GDM1 (cell line): ENCODE results near the gene ACADVL.

Experiments used
- DNase-seq: peaks from one replicate; lab custom pipeline; 2025; lab: John Stamatoyannopoulos, UW

Gene ACADVL

DNA sequence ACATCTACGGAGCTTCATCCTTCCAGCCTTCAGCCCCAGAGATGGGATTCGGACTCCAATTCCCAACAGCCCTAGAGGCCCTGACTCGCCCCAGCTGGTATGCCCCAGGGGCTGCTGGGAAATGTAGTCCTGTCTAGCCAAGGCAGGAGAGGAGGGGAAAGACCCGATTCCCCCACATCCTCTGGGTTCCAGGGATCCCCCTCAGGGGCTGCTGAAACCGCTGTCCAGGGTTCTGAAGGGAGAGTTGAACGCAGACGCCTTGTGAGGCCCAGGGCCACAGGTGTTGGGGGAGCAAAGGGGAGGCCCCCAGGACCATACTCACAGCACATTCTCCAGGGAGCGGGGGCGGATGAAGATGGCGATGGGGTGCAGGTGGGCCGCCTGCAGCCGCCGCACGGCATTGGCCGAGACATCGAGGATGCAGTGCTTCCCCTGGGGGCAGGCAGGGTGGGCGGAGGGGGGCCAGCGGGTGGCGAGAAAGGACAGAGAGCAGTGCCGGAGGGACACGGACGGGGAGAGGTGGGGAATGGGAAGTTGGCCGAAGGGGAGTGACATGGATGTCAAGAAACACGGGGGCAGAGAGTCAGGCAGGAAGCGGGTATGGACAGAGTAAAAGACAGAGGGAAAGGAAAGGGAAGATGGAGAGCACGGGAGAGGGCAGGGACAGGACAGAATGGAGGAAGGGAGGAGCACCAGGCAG is 28.0 kb upstream of the ACADVL start:
- DNase-seq = no peak

DNA sequence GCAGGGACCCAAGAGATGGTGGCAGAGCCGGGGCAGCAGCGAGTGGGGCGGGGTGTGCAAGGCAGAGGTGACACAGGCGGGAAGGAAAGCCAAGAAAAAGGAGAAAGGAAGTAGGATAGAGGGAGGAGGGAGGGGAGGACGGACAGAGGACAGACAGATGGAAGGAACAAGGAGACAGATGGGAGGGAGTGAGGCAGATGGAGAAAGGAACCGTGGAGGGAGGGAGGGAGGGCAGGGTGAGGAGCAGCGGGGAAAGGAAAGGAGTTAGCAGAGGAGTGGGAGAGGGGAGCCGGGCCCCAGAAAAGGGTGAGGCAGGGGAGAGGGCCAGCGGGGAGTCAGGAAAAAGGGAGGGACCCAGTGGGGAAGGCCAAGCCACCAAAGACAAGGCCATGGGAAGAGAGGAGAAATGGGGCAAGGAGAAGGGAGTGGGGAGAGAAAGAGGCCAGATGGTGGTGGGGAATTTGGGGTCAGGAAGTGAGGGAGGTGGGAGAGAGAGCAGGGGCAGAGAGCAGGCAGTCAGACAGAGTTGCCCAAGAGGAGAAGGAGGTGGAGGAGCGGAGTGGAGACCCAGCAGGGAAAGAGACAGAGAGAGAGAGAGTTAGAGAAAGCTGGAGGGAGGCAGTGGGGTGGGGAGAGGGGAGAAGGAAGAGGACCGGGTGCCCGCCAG is 27.3 kb upstream of the ACADVL start:
- no peak for DNase-seq

DNA sequence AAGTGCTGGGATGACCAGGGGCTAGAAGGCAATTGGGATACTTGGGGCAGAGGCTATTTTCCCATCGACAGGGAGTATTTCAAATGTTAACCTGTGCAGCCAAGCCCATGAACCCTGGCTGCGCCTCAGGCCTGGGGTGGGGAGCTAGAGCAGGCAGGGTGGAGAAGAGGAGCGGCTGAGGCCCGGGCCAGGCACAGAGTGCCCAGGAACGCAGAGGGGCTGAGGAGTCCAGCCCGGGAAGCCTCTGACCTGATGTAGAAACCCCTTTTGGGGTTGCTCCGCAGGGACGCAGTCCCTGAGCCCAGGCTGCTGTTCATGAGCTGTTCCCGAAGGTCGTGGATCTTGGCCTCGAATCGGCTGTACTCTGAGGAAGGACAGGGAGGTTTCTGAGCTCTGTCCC is 23.8 kb upstream of the ACADVL start:
- no peak for DNase-seq

DNA sequence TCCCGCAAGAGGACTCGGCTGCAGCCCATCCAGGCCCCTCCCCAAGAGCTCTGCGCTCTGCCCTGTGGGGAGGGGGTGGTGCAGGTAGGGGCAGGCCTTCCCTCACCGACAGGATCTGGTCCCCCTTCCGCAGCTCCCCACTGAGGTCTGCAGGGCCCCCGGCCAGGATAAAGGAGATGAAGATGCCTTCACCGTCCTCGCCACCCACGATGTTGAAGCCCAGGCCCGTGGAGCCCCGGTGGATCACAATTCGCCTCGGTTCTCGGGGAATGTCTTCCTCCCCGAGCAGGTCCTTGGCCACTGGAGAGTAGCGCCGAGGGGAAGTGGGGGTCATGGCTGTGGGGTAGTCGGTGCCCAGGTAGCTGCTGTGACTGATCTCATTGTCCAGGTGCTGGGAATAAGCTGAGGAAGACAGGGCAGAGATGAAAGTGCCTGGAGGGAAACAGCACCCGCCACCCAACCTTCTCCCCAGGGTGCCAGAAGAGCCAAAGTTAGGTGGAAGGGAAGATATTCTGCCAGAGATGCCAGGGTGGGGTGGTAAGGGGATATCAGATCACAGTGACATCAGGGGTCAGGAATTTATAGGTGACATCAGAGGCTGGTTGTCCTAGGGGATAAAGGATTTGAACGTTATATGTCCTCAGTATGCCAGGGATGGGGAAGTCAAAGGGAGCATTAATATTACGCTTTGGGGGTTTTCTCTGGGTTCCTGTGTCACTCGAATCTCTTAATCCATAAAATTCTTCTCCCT is 22.9 kb upstream of the ACADVL start:
- no peak for DNase-seq

DNA sequence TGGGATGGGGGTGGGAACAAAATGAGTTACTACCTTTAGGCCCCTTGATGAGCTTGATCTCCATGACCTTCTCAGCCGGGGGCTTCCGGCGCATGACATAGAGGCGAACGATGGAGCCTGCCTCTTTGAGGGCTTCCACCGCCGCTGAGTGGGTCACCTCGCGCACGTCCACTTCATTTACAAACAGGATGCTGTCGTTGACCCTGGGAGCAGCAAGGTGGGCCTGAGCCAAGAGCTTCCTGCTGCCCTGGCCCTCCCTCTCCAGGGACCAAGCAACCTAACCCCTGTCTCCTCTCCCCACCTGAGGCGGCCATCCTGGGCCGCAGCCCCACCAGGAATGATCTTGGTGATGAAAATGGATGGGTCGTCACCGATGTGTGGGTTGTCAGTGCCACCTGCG is 16.3 kb upstream of the ACADVL start:
- DNase-seq = no peak

DNA sequence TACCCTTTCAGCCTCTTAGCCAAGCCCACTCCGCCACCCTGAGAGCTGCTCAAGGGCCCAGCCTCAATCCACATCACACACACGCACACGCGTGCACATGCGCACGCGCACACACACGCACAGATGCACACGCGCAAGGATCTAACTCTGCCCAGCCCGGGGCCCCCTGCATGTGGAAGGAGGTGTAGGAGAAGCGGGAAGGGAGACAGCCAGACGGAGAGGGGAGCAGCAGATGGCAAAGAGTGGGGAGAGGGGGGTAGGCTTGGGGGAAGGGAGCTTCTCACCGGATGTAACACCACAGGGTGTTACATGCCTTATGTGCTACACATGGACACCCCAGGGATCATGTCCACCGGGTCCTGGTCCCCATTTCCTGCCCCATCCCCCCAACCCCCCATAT is 15.4 kb upstream of the ACADVL start:
- DNase-seq = no peak

DNA sequence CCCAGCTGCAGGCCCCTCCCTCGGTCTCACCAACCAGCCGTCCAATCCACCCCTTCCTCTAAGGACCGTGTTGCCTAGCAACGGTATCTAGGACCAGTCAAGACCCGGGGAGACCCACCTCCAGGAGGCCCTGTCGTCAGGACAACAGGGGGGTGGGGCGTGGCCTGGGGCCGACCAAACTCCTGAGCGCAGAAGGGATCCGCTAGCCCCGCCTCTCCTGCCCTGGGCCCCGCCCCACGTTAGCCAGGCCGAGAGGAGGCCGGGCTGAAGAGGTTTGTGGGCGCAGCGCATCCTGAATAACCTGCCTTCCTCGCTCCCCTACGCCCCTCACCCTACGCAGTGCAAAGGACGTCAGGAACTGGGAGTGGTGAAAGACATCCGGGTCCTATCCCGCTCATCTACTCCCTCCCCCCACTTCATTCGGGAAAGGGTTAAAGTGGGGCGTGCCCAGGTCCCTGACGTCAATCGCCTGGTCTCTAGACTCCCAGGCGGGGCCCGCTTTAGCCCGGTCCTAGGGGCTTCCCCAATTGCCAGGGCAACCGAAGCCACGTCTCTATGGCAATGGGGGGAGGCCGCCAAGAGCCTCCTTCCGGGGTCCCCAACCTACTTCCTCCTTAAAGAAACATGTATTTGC is 14.8 kb upstream of the ACADVL start:
- DNase-seq = no peak

DNA sequence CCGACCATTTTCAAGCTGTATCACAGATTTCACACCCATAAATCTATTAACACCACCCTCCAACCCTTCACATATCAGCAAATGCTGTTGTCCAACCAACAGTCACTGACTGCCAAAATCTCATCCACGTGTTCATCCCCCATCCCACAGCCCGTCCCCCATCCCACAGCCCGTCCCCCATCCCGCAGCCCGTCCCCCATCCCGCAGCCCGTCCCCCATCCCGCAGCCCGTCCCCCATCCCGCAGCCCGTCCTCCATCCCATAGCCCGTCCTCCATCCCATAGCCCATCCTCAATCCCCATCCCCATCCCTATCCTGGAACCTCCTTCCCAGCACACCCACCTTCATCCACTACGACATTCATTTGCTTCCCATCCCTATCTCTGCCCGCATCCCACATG is 14.2 kb upstream of the ACADVL start:
- DNase-seq = no peak

DNA sequence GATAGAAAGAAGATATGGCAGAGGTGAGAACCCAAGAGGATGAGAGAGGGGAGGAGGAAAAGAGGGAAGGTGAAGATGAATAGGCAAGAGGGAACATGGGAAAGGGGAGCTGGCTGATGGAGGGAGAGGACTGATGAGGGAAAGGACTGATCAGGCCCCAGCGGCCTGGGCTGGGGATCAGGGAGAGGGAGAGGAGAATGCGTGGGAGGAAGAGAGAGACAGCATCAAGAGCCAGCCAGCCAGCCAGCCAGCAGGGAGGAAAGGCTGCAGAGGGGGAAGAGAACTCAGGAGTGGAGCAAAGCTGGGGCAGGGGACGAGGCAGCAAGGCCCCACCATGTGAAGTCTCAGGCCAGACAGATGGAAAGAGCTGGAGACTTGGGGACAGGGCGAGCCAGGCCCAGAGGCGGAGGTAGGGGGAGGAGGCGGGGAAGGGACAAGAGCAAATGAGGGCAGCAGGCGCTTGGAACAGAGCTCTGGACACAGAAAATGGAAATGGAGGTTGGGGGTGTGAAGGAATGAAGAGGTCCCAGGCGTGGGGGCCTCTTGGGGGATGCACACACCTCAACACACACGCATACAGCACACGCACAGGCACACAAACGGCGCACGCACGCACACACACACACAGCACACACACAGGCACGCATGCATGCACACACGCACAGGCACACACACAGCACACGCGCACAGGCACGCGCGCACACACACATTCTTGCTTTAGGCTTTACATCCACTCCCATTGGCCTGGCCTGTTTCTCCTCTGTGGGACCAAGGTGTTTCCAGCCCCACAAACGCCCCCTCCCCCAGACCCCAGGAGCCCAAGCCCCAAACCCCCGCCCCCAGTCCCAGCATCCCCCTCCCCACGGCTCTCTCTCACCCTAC is 12.4 kb upstream of the ACADVL start:
- no peak for DNase-seq

DNA sequence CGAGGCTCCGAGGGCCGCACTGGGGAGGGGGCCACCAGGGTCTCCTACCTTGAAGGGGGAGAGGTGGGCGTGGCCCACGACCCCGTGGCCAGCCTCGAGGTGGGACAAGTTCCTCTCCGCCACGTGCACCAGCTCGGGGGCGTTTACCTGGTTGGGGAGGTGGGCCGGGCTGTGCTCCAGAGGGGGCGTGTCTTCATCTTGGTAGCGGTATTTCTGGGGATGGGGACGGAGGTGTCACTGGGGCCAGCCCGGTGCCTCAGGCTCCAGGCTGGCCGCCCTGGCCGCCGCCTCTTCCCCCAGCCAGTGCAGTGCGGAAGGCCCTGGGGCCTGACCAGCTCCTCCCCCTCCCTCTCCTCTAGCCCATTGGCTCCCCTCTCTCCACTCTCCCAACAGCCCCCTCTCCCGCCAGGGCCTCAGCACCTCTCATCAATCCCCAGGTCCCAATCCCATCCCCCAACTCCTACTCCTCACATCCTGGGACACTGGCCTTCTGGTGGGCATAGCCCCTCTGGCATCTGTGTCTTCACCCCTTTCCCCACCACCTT is 11.6 kb upstream of the ACADVL start:
- DNase-seq = no peak

DNA sequence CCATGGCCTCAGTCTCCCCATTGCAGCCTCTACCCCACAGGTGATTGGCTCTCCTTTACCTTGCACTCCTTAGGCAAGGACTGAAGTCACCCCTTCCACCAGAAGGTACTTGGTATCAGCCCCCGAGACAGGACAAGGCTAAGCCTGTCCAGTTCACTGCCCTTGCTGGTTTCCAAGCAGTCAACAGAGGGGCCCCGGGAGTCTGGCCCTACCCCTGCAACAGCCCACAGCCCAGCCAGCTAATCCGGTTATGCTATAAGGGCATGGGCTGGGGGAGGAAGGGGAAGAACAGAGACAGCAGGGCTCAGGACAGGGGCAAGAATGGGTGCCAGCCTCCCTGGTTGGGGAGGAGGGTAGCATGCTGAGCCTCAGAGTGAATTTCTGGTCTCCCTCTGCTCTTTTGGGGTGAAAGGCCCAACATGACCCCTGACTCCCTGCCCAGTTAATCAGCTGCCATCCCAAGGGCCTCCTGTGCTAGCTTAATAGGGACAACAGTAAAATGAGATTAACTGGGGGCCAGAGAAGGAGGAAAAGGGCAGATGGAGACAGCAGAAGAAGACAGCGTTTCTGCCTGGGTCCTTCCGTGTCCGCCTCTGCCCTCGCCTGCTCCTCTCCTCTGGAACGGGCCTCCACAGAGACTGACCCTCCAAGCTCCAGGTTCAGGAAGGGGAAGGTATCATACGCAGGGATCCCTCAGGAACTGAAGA is 10.8 kb upstream of the ACADVL start:
- no peak for DNase-seq

DNA sequence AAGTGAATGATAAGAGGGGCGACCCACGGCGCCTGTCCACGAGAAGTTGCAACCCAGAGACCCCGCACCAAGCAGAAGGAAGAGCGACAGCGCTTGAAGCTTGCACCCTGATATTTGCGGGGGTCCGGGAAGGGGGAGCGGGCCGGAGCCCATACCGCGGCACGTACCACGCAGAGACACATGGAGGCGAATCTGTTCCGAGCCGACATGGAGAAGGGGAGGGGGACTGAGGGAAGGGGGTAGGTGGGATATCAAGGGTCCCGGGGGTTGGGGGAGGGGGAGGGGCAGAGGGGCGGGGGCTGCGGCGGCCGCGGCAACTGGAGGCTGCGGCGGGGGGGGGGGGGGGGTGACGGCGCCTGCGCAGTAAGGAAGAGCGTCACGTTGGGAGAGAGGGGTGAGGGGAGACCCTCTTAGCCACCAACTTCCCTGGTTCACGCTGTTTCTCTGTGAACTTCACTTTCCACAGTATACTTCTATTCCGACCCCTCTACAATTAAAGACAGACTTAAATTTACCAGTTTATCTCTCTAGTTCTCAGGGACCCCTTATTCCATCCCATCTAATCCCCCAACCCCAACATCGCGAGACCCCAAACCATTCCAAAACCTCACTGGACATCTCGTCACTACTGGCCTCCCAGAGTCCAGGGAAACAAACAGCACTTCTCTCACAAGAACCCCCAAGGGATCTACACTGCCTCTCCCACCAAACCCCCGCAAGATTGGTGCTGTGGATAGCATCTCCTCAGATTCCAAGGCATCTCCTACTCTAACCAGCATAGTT is 8.1 kb upstream of the ACADVL start:
- no peak for DNase-seq

DNA sequence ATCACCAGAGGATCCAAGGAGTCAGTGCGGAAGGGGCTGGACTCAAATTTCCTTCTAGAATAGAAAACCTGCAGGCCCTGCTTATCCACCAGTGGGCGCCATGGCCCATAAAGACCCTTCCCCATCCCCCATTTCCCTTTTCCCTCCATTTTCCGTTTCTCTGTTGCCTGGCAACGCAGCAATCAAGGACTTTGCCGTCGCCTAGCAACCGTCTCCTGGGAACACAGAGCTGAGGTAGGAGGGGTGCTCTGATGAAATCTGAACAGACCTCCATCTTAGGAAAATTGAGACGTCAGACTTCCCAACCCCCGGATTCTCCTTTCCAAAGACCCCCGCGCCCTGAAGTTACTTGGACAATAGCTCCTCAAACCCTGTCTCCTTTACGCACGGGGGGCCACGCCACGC is 5.8 kb upstream of the ACADVL start:
- peak; percentile 68 for DNase-seq

DNA sequence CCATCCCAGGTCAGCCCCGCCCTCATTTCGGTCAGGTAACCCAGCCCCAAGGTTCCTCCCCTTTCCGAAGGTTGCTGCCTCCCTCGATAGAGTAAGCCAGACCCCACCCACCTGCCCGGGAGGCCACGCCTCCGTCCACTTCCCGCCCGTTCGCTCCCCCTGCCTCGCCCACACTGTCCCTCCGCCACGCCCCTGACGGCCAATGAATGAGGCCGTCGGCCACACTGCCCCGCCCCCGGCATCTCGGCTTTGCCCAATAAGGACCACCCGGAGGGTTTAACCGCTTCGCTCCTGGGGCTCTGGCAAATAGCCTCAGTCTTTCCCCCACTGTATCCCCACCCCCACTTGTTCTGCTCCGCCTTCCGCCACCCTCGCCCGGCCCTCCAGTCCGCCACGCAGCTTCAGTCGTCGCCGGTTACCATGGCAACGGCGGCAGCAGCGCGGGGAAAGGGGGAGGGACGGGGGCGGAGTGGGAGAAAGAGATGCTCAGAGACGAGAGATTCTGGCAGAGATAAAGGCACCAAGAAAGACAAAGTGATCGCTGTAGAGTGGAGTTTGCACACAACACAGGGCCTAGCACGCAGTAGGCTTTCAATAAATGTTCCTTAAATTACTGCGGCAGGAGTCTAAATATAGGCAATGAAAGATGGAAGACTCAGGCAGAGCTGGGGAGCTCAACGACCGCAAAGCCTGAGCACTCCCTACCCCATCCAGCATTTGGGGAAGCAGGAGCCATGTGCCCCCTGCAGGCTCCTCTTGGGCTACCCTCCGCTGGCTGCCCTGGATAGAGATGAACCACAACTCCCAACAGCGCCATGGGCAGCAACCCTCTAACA is 5.2 kb upstream of the ACADVL start:
- DNase-seq = peak; percentile 97

DNA sequence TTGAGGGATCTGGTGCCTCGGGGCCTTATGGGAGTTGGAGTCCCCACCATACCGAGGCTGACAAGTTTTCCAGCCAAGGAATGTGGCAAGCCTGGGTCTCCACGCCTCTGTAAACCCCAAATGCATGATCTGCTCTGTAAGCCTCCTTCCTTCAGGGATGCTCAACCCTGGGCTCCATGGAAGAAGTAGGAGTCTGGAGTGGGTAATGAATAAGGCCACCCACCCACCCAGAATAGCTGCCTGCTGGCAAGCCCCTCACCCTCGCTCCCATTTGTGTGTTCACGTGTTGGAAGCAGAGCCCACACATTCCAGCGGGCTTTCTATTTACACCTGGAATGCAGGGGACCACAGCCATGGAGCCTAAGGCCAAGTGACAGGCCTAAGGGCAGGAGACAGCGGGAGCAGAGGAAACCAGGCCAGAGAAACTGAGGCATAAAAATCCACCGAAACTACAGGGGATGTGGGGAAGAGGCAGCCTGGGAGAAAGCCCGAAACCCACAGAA is 4.6 kb upstream of the ACADVL start:
- no peak for DNase-seq

DNA sequence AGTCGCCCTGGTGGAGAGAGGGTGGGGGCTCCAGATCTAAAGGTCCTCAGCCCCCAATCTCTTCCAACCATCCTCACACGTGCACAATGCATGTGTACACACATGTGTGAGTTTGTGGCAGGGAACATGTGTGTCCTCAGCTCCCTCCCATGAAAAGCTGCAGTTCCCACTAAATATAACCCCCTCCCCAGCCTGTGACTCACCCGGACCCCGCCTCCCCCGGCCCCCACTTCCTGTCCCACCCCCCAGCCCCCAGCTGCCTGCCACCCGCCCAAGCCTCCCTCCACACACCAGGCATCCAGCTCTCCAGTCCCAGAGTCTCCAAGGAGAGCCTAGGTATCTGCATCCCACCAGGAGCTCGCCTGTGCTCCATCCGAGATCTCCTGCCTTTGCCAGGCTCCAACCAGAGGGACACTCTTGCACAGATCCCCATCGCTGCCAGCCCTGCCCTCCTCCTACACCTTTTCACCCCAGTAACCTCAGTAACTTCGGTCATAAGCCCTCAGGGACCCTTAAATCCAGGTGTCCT is 4.0 kb upstream of the ACADVL start:
- no peak for DNase-seq

DNA sequence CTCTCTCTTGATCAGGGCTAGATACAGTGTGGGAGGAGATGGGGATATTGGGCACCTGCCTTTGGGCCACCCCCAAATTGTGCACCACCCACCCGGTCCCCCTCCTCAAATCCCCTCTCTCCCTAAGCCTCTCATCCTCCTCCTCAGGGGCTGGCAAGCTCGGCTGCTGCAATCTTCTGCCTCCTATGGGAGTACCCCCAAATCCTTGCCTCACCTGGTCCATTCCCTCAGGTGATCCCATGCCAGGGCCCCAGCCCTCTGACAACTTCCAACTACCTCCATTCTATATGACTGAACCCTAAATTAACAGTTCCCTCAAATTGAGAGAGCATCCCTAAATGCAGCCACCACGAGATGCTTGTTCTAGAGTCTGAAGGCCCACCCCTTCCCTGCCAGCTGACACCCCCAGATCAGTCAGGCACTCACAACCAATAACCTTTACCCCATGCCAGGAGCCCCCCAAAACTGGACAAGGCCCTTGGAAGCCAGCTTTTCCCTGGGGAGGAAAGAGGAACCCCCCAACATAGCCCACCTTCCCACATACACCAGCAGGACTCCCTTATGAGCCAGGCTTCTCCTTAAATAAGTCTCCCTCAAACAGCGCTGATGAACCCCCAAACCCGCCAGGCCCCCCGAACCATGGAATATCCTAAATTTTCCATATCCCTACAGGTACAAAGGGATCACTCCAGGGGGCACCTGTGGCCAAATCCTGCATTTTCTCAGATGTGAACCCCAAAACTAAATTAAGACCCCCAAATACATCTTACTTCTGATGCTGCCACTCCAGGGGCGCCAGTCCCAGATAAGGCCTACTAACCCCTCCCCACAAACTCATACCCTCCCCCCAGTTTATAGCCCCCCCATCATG is 3.3 kb upstream of the ACADVL start:
- no peak for DNase-seq
